Activated naive CD4-positive, alpha-beta T cell treated with anti-CD3 and anti-CD28 coated beads, Interleukin-2, amount 50 U/mL, for 16 hours (primary cell): ENCODE data around the gene BUB1B.

ENCODE experiments used
- DNase-seq: peaks from one replicate; pipeline ENCODE4 v3.0.0-alpha.2; 2020

The BUB1B gene

GRCh38 chr15:40192942-40193341 lies 32.1 kb downstream of the BUB1B start:
- DNase-seq = no peak

- no peak for DNase-seq
These were observed 36.6 kb downstream of the BUB1B start for GRCh38 chr15:40197434-40197833.

- DNase-seq = no peak
These were observed 37.7 kb downstream of the BUB1B start for GRCh38 chr15:40198355-40199085.

GRCh38 chr15:40204100-40204499 lies 43.2 kb downstream of the BUB1B start:
- DNase-seq = no peak

DNA sequence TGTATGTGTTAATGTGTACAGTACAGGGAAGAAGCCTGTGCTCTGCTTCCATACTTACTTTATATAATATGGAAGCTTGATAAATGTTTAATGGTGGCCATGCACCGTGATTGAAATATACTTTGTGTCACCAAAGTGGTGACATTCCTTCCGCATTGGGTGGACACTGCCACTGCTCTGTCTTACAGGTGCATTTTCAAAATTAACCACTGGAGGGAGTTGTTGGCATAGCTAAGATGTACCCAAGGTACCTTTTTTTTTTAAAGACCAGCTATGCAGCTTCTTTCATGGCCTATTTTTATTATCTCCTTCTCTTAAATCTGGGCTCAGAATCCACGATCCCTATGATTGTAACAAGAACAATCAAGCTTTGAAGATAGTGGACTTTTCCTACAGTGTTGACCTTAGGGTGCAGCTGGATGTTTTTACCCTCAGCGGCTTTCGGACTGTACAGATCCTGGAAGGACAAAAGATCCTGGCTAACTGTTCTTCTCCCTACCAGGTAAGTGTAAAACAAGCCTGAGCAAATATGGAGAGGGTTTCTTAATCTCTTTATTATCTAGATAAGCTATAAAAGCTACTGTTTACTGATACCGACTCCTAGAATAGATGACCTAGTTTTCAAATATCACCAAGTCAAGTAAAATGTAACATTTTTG lies 56.4 kb downstream of the BUB1B start:
- no peak for DNase-seq

GRCh38 chr15:40219801-40220200 lies 58.9 kb downstream of the BUB1B start:
- no peak for DNase-seq

- no peak for DNase-seq
These were observed 61.3 kb downstream of the BUB1B start for GRCh38 chr15:40222131-40222530.

- no peak for DNase-seq
These were observed 65.9 kb downstream of the BUB1B start for GRCh38 chr15:40226736-40227135.

DNA sequence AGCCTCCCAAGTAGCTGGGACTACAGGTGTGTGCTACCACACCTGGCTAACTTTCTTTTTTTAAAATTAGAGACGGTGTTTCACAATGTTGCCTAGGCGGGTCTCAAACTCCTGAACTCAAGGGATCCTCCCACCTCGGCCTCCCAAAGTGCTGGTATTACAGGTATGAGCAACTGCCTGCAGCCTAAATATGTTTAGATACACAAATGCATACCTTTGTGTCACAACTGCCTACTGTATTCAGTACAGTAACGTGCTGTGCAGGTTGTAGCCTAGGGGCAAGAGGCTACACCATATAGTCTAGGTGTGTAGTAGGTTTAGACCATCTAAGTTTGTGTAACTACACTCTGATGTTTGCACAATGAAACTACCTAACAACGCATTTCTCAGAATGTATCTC lies 68.4 kb downstream of the BUB1B start:
- no peak for DNase-seq

DNA sequence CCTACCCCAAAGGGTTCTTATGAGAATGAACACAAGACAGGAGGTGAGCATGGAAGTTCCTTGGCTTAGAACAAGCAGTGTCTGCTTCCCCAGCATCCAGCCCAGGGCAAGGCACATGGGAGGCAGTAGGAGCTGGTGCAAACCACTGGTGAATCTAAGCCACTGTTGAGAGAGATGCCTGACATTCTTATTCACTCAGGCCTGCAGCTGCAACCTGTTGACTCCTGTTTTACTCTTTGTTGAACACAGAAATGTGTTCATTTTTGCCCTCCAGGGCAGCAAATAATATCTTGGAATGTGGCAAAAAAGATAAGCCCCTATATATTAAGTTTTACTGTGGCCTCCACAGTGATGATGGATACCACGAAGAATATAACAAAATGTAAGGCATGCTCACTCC lies 69.1 kb downstream of the BUB1B start:
- DNase-seq = no peak

GRCh38 chr15:40232625-40233070 lies 71.8 kb downstream of the BUB1B start:
- no peak for DNase-seq

GRCh38 chr15:40233727-40234577 lies 73.1 kb downstream of the BUB1B start:
- no peak for DNase-seq

GRCh38 chr15:40234783-40235182 lies 73.9 kb downstream of the BUB1B start:
- DNase-seq = no peak

GRCh38 chr15:40235201-40235885 lies 74.5 kb downstream of the BUB1B start:
- DNase-seq = no peak

- peak; percentile 43 for DNase-seq
These were observed 77.9 kb downstream of the BUB1B start, which contains the start of gene PAK6 for GRCh38 chr15:40238532-40239403. PAK6 (plus strand) TSS chr15:40239063; CDS start chr15:40264786, 25,723 bp downstream.

GRCh38 chr15:40239404-40239692 lies 78.5 kb downstream of the BUB1B start:
- DNase-seq = no peak

DNA sequence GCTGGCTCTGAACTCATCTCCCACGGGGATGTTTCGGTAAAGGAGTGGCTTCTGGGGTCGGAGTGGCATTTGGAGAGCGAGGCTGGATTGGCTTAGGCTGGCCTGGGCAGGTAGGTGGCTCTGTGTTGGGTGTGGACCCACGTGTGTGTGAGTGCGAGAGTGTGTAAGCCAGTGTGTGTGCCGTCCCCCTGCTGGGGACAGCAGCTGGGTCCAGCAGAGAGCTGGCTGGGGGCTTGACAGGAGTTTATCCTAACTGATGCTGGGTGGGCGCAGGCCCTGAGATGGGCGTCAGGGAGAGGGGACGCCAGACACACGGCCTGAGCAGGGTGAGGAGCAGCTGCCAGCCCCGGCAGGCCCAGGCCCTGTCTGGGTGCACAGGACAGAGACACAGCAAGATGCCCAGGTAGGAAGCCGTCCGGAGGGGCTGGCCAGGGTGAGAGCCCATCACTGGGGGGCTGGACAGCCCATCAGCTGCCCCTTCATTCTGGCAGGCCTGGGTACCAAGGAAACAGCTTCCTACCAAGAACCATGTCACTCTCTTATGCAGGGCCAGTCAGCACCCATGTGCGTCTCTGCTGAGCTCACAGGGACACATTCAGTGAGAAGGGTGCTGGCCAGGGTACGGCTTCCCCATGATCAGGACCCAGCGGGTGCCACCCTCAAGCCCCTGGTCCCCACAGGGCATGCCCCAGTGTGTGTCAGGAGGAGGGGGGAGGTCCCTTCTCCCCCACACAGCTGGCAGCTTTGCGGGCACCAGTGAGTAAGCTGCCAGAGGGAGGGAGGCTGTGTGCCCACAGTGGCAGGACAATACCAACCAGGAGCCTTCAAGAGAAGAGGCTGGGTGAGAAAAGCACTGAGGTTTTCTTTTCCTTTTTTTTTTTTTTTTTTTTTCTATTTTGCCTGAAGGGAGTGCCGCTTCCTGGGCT lies 79.1 kb downstream of the BUB1B start:
- no peak for DNase-seq

DNA sequence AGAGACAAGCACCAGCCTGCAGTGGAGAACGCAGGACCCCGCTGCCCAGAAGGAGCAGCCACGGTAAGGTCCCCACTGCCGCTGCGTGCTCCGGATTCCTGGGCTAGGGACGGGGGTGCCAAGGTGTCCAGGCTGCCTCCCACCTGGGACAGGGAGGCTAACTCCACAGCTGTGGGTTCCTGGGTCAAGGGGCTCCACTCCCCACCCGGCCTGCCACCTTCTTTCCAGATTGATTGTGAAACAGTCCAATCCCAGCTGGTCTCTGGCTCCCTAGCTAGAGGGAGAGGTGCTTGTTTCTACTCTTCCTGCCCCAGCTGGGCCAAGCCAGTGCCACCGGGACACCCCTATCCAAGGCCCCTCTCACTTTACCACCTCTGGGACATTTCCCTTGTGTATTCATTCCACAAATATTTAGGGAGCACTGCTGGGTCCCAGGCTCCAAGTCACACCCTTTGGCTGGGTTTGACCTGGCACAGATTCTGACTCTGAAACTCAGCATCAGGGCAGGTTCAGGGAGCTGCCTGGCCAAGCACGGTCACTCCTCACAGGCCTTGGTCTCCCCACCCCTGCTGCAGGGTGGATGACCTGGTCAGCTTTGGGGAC lies 79.9 kb downstream of the BUB1B start:
- DNase-seq = no peak

DNA sequence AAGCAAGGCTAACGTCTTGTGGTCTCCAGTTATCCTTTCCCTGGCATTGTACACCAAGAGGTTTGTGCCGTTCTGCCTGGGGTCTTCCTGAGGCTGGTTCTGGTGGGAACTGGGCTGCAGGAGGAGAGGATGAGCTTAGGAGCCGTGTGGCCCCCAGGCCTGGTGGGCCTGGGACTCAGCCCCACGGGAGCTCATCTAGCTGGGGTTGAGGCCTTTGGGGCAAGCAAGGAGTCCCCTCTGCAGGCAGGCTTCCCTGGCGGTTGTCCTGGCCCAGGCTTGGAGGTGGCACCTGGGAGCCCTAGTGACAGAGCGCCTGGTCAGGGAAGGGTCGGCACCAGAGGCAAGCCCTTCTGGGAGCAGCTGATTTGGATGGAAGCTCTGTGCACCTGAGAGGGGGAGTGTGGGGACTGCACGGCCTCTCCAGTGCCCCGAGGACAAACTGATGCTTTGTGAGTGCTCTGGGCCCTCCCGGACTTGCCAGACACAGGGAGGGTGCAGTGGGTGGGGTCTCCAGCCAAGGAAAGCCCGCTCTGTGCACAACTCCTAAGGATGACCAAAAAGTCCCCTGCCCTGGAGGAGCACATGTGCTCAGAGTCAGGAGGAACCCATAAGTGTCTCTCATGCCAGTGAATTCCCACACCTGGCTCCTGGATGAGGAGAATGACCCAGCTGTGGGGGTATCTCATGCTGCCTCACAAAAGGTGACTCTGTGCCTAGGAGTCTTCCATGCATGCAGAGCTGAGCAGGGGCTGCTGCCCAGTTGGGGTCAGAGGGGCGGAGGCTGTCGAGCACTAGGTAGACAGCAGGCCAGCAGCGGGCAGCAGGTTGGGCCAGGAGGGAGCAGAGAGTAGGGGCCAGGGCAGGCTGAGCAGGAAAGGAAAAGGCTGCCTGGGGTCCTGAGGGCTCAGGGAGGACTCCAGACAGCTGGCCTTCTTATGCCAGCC lies 80.7 kb downstream of the BUB1B start:
- DNase-seq = no peak
